Measurements from ENCODE around the gene KRTAP10-6.
"Not testable (repeated sequence)": the region's sequence is repeated elsewhere in the genome, so short reads cannot be mapped to it uniquely, and the experiment has no call there.

KRTAP10-6 gene

GRCh38 chr21:44616591-44616926 is 24.3 kb upstream of the KRTAP10-6 start:
- DNase-seq: no peak

DNA sequence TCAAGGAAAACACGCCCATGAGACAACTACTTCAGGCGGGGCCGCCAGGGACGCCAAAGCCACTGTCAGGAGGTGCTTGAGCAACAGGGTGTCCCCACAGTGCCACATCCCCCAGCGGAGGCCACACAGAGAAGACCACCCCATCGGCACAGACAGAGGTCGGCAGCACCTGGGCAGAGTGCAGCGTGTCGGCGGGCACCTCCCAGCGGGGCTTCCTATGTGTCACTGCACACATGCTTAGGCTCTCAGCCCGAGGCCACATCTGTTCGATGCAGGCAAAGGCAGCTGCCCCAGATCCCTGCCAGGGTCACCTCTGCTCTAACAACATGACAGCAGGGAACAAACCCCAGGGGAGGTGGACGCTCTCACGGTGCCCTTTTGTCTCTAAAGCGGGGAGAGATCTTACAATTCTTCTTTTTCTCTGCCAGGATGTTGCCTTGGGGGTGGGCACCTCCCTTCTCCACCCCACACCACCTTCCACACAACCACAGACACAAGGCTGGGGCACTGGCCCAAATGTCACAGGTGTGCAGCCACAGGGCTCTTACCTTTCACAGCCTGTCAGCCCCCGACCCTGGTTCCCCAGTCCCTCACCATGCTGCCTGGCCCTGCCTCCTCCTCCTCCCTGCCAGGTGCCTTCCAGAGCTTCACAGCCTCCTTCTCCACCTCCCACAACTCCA is 23.7 kb upstream of the KRTAP10-6 start:
- DNase-seq: no peak

DNA sequence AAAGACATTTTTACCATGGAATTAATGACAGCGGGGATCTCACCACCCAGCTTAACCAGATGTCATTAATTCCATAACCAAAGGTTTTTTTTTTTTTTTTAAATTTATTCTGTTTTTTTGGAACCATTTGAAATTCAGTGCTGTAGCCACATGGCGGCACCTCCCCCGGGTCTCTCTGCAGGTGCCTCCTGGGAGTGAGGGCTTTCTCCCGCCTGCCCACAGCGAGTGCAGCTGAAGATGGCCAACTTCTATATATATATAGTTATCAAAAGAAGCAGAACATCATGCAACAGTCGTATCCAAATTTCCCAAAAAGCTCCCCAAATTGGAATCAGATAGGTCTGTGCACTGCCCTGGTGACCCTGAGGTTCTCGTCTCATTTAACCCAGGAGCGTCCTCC is 23.2 kb upstream of the KRTAP10-6 start:
- no peak for DNase-seq

DNA sequence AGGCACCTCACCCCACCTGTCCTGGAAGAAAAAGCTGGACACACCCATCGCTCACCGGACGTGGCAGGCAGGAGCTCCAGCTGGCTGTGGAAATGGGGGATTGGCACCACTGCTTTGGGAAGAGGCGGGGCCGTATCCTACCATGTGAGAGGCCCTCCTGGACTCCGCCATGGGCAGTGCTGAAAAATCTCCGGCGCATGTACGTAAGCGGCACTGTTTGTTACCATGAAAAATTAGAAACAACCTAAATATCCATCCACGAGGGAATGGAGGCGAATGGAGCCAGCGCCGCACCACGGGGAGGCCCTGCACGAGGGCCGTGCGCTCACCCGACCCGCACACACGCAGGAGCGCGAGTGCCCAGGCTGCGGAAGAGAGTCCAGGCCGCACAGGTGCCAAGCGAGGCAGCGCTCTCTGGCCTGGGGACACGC is 22.7 kb upstream of the KRTAP10-6 start:
- DNase-seq: no peak

GRCh38 chr21:44614161-44614631 is 21.9 kb upstream of the KRTAP10-6 start:
- no peak for DNase-seq

DNA sequence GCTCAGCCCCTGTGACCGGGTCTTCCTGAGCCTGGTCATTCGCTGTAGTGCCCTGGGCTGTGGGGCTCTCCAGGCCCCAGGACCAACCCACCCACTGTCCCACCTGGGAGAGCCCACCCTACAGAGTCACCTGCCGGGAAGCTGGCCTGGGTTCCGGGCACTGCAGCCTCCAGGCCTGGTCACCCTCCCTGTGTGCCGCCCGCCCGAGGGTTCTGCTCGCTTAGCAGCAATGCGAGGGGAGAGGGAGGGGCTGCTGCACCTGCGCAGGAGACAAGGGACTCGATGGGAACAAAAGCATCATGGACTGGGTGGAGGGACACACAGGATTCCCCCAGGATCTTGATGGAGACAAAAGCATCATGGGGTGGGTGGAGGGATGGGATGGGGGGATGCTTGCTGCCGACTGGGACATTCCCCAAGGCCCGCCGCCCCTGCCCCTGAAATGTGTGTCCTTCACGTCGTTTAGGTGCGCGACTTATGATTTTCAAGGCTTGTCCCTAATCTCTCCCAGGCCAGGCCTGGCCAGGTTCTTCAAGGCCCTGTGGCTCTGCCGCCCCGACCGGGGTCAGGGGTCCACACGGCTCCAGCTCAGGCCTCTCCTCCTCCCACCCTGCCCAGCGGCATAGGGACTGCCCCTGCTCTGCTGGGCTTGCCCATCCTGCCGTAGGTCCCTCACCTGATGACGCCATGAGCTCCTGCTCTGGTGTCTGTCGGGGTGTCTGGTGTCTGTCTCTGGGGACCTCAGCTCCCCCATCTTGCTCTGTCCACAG is 21.3 kb upstream of the KRTAP10-6 start:
- DNase-seq: no peak

- no peak for DNase-seq
These were observed 20.4 kb upstream of the KRTAP10-6 start for GRCh38 chr21:44612669-44613229.

GRCh38 chr21:44612029-44612486 is 19.8 kb upstream of the KRTAP10-6 start, which contains the start of gene KRTAP10-8:
TSS of gene KRTAP10-8 (plus strand) at chr21:44612079. CDS start at chr21:44612101, 22 bp downstream.
- DNase-seq: peak in 1 of 2 experiments; percentile 13

DNA sequence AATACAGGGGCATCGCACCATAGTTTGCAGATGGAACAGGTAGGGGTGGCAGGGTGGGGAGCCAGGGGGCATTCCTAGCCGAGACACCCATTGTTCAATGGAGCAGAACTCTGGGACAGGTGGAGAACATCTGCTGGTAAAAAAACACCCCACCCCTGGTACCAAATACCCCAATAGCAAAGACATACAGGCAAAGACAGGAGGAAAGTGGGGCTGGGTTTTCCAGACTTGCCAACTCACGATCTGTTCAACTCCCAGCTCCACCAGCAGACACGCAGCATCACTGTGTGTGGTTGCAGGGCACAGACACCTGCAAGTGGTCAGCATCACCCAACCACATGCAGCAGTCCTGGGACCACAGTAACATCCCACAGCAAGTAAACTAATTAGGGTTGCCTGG is 19.2 kb upstream of the KRTAP10-6 start:
- no peak for DNase-seq

DNA sequence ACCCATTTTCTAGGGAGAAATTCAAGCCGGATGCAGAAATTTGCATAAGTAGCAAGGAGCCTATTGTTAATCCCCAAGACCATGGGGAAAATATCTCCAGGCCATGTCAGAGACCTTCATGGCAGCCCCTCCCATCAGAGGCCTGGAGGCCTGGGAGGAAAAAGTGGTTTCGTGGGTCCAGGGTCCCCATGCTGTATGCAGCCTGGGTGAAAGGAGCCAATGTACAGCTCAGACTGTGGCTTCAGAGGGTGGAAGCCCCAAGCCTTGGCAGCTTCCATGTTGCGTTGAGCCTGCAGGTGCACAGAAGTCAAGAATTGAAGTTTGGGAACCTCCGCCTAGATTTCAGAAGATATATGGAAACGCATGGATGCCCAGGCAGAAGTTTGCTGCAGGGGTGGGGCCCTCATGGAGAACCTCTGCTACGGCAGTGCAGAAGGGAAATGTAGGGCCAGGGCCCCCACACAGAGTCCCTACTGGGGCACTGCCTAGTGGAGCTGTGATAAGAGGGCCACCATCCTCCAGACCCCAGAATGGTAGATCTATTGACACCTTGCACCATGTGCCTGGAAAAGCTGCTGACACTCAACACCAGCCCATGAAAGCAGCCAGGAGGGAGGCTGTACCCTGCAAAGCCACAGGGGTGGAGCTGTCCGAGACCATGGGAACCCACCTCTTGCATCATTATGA is 18.0 kb upstream of the KRTAP10-6 start:
- not testable (repeated sequence) for DNase-seq

- no peak for DNase-seq
These were observed 16.9 kb upstream of the KRTAP10-6 start for GRCh38 chr21:44609193-44609592.

DNA sequence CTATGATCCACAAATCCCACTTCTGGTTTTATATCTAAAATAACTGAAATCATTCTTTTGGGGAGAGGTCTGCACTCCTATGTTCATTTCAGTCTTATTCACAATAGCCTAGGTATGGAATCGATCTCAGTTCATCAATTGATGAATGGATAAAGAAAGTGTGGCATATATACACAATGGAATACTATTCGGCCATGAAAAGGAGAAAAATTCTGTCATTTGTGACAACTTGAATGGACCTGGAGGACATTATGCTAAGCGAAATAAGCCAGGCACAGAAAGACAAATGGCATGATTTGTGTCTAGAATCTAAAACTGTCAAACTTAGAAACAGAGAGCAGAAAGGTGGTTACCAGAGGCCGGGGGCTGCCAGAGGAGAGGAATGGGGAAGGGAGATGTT is 14.2 kb upstream of the KRTAP10-6 start:
- DNase-seq: no peak

DNA sequence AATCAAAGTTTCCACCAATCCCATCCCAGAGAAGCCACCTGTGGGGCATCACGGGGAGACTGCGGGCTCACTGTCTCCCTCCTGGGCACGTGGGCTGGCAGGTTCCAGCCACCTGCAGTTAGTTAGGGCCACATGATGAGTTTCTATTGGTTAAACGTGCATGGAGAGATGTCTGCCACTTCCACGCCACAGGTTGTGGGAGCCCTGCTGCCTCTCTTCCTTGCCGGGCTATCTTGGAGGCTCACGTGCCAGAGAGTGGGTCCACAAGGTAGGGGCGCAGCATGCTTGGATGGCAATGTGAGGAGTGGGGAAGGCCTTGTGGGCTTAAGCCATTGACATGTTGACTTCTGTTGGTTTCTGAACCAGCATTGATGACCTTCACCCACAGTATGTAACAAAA is 11.6 kb upstream of the KRTAP10-6 start:
- no peak for DNase-seq

DNA sequence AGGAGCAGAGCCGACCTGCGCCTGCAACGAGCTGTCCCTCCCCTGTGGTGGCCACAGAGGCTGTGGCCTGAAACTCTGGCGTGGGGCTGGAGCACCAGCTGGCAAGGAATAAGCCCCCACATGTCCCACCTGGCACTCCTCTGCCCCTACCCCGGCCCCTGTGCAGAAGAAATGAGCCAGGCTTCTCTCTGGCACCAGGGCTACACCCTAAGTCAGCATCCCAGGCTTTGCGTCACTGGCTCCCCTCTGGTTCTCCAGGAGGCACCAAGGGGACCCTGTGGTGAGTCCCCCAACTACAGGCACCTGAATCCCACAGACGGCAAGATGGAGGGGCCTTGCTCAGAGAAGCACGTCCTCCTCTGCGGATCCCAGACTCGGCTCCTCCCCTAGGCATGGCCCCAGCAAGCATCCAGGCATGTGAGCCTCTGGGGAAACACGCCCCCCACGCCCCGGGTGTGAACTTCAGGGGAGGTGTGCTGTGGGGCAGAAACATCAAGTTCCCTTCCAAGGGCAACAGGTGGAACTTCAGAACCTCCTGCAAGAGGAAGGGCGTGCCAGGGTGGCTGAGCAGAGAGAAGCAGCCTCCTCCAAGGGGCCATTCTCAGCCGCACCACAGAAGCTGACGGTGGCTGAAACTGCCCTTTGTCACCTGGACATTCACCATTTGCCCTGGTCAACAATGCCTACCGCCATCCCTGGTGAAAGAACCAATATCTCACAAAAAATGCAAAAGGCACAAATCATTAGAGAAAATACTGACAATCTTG is 11.0 kb upstream of the KRTAP10-6 start:
- DNase-seq: no peak

DNA sequence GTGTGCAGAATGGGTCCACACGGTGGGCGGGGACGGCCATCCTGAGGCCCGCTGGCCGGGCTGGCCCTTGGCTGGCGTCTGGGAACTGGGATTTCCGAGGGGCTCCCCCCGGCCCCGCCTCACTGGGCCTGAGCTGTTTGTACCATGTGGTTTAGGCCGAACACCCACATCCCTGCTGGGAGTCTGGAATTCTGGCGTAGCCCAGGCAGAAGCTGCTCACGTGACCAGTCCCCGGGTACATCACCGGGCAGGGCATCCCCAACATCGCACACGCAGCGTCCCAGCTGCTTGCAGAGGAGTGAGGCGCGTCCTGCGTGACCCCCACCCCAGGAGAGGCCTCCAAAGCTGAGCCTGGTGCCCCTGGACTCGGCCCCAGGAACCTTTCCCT is 10.2 kb upstream of the KRTAP10-6 start:
- no peak for DNase-seq

GRCh38 chr21:44601596-44602462 is 9.5 kb upstream of the KRTAP10-6 start:
- no peak for DNase-seq

DNA sequence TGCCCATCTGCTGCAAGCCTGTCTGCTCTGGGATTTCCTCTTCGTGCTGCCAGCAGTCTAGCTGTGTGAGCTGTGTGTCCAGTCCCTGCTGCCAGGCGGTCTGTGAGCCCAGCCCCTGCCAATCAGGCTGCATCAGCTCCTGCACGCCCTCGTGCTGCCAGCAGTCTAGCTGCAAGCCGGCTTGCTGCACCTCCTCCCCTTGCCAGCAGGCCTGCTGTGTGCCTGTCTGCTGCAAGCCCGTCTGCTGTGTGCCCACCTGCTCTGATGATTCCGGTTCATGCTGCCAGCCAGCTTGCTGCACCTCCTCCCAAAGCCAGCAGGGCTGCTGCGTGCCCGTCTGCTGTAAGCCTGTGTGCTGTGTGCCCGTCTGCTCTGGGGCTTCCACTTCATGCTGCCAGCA is 8.8 kb upstream of the KRTAP10-6 start:
- peak; percentile 29 to 47 for DNase-seq

GRCh38 chr21:44600118-44600978 is 8.0 kb upstream of the KRTAP10-6 start, which contains the start of gene KRTAP10-7:
TSS of gene KRTAP10-7 (plus strand) at chr21:44600597. CDS start at chr21:44600622, 25 bp downstream.
- DNase-seq: not testable (repeated sequence)

DNA sequence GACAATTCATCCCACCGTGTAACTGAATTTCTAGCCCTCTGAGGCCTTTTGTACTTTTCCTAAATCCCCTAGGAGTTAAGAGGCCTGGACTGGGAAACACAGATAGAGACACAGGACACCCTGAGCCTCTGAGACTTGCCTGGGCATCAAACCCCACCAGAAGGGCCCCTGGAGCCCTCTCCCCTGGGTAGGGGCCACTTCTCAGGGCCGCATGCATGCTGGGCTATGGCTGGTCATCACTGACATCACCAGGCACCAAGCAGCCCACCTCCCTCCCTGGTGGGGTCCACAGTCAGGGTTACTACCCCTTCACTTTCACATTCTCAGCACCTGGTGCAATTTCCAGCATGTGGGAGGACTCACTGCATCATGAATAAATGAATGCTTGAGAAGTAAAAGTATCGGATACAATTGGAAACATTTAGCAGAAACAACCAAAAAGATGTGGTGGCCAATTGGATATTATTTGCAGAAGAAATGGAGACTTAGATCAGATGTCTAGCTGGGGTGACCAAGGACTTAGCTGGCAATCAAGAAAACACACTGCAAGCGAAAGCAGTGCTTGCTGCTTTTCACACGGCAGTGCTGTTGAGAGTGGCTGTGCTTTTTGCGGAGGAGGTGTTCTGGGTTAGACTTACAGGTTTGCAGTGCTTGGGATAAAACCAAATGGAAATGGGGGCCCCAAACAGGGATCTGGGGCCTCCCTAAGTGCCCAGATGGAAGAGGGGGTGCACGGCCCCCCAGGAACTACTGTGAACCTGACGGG is 7.1 kb upstream of the KRTAP10-6 start:
- DNase-seq: no peak

DNA sequence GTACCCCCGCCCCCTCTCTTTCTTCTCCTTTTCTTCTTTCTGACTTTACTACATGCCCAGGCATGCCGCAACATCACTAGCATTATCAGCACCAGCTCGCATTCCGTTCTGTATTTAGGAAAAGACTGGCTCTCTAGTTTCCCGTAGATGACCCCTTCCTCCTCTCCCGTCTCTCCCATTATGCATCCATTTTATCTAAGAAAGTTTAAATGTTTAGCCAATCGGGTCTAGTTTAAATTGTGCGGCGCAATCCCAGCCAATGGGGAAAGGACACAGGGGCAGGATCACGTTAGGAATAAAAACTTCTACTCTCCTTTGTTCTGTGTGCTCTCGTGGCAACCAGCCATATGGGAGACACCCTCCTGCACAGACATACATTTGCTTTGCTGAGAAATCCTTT is 5.8 kb upstream of the KRTAP10-6 start:
- DNase-seq: no peak

Data from SHP77 (cell line).